OCI-LY3 (cell line): ENCODE data around the gene ZMIZ1.

Experiments
- H2AFZ ChIP-seq: fragments of 200-600, 300-600 bp; shearing (Covaris generic); 2 replicates; pipeline ENCODE4 v1.6.0; 2014; ENCODE audit warnings: antibody characterized with exemption, low read depth, low read length
- H3K27ac ChIP-seq: fragments of 200-600, 300-600 bp; sonication (generic); 2 replicates; pipeline ENCODE4 v1.5.1; 2014; ENCODE audit warnings: mild to moderate bottlenecking, low read length, moderate library complexity, mixed read lengths
- H3K27me3 ChIP-seq: fragments of 200-600, 300-600 bp; sonication (generic); 2 replicates; pipeline ENCODE4 v1.6.1; 2014; ENCODE audit warnings: low read depth, low read length, mixed read lengths
- H3K36me3 ChIP-seq: fragments of 200-600, 300-600 bp; sonication (generic); replicated peaks from 2 replicates; pipeline ENCODE3; 2014; ENCODE audit warnings: low read depth, low read length, mixed read lengths
- H3K4me1 ChIP-seq: fragments of 300-600, 200-600 bp; sonication (generic); 2 replicates; pipeline ENCODE4 v1.6.1; 2014; ENCODE audit warnings: low read length, mixed read lengths
- H3K4me2 ChIP-seq: fragments of 200-600, 300-600 bp; sonication (generic); 2 replicates; pipeline ENCODE4 v1.6.1; 2014; ENCODE audit warnings: low read length, mixed read lengths
- H3K4me3 ChIP-seq: fragments of 300-600, 200-600 bp; sonication (generic); 2 replicates; pipeline ENCODE4 v1.5.1; 2014; ENCODE audit warnings: antibody characterized with exemption, mild to moderate bottlenecking, low read length, moderate library complexity
- H3K79me2 ChIP-seq: fragments of 300-600, 200-600 bp; shearing (Covaris generic); 2 replicates; pipeline ENCODE4 v1.6.1; 2014; ENCODE audit warnings: mild to moderate bottlenecking, low read length, mixed read lengths
- H3K9ac ChIP-seq: fragments of 300-600, 200-600 bp; shearing (Covaris generic); 2 replicates; pipeline ENCODE4 v1.6.0; 2014; ENCODE audit warnings: mild to moderate bottlenecking, low read length, moderate library complexity
- H3K9me3 ChIP-seq: fragments of 200-600, 300-600 bp; shearing (Covaris generic); 2 replicates; pipeline ENCODE4 v1.6.1; 2014; ENCODE audit warnings: low read length, mixed read lengths; ENCODE audit not compliant: insufficient read depth
- H4K20me1 ChIP-seq: fragments of 200-600, 300-600 bp; sonication (generic); 2 replicates; pipeline ENCODE4 v1.6.1; 2016; ENCODE audit warnings: low read length, mixed read lengths; ENCODE audit not compliant: insufficient read depth
- CTCF ChIP-seq: fragments of 200-600, 300-600 bp; sonication (generic); IDR thresholded peaks from 2 replicates; pipeline ENCODE4 v1.5.1; 2014; ENCODE audit warnings: antibody characterized with exemption, low read length, low read depth
- EZH2phosphoT487 ChIP-seq: fragments of 200-600 bp; shearing (Covaris generic); IDR thresholded peaks from 2 replicates; pipeline ENCODE4 v1.6.1; 2018; ENCODE audit warnings: antibody characterized with exemption, mixed run types, low read depth

The ZMIZ1 gene

GRCh38 chr10:79241990-79242619, 173.3 kb downstream of the ZMIZ1 start:
- peak overlapping the region; percentile 71 for H3K9ac ChIP-seq
- peaks cover 39% of the 10 kb centered on the region for H3K79me2 ChIP-seq
- peaks cover 23% of the 10 kb centered on the region for H3K27me3 ChIP-seq
- H3K27ac ChIP-seq = peak overlapping the region; percentile 62
- TF ChIP-seq CTCF (no peak), EZH2phosphoT487 (no peak)
- H3K4me3 ChIP-seq = peak overlapping the region; percentile 85
- H2AFZ ChIP-seq = no peak overlapping the region
- peaks cover 5% of the 10 kb centered on the region for H3K36me3 ChIP-seq
- peaks cover 42% of the 10 kb centered on the region for H3K4me1 ChIP-seq
- peak overlapping the region; percentile 90 for H3K4me2 ChIP-seq
- no peaks in the 10 kb centered on the region for H3K9me3 ChIP-seq
- no peaks in the 10 kb centered on the region for H4K20me1 ChIP-seq

- peaks cover 45% of the 10 kb centered on the region for H3K79me2 ChIP-seq
- peak overlapping the region; percentile 85 for H3K4me3 ChIP-seq
- no peaks in the 10 kb centered on the region for H3K9me3 ChIP-seq
- no peaks in the 10 kb centered on the region for H4K20me1 ChIP-seq
- peaks cover 5% of the 10 kb centered on the region for H3K36me3 ChIP-seq
- H3K27ac ChIP-seq = peak overlapping the region; percentile 62
- peaks cover 48% of the 10 kb centered on the region for H3K4me1 ChIP-seq
- peak overlapping the region; percentile 71 for H3K9ac ChIP-seq
- peak overlapping the region; percentile 90 for H3K4me2 ChIP-seq
- no peak for TF ChIP-seq CTCF
- TF ChIP-seq EZH2phosphoT487 = no peak
- H3K27me3 ChIP-seq = peaks cover 23% of the 10 kb centered on the region
- H2AFZ ChIP-seq = no peak overlapping the region
Observed at GRCh38 chr10:79242620-79243152, 173.9 kb downstream of the ZMIZ1 start.

GRCh38 chr10:79243181-79244067, 174.7 kb downstream of the ZMIZ1 start:
- Histone ChIP-seq H3K27ac (peak overlapping the region; percentile 62), H3K4me2 (peak overlapping the region; percentile 100), H3K4me3 (peak overlapping the region; percentile 85)

More at GRCh38 chr10:79243181-79244067, 174.7 kb downstream of the ZMIZ1 start:
- Histone ChIP-seq H3K79me2 (peaks cover 52% of the 10 kb centered on the region), H3K9me3 (no peaks in the 10 kb centered on the region), H3K4me1 (peaks cover 55% of the 10 kb centered on the region), H3K36me3 (peaks cover 5% of the 10 kb centered on the region), H3K9ac (peak overlapping the region; percentile 71), H4K20me1 (no peaks in the 10 kb centered on the region), H3K27me3 (peaks cover 16% of the 10 kb centered on the region), H2AFZ (no peak overlapping the region)
- TF ChIP-seq EZH2phosphoT487 (no peak), CTCF (no peak)
